WERI-Rb-1 (cell line): Measurements from ENCODE around the gene CFAP73.

Source experiments
- DNase-seq: peaks from one replicate; pipeline ENCODE4 v3.0.0-alpha.2; 2020
- H3K27ac ChIP-seq: fragments of 250-450 bp; sonication (Bioruptor Pico); 2 replicates; pipeline ENCODE4 v1.5.1; 2020; ENCODE audit warnings: mild to moderate bottlenecking, moderate library complexity
- H3K27me3 ChIP-seq: fragments of 250-450 bp; sonication (Bioruptor Pico); 2 replicates; pipeline ENCODE4 v1.5.1; 2021; ENCODE audit warnings: mild to moderate bottlenecking, low read depth, moderate library complexity; ENCODE audit not compliant: insufficient read depth, severe bottlenecking
- H3K36me3 ChIP-seq: fragments of 250-450 bp; sonication (Bioruptor Pico); 2 replicates; pipeline ENCODE4 v1.5.1; 2020; ENCODE audit warnings: mild to moderate bottlenecking, moderate library complexity
- H3K4me3 ChIP-seq: 2 replicates; pipeline ENCODE4 v1.5.1; 2011; ENCODE audit warnings: low read depth, mild to moderate bottlenecking, control low read depth, low read length
- H3K9me3 ChIP-seq: fragments of 250-450 bp; sonication (Bioruptor Pico); 2 replicates; pipeline ENCODE4 v1.5.1; 2021; ENCODE audit warnings: mild to moderate bottlenecking, moderate library complexity; ENCODE audit not compliant: severe bottlenecking
- TF ChIP-seq, protein P1 (sequence below): IDR thresholded peaks from 2 replicates; pipeline ENCODE4 v1.5.1; 2011; ENCODE audit warnings: low read depth, mild to moderate bottlenecking, control low read depth, inconsistent platforms, low read length

The CFAP73 gene

DNA sequence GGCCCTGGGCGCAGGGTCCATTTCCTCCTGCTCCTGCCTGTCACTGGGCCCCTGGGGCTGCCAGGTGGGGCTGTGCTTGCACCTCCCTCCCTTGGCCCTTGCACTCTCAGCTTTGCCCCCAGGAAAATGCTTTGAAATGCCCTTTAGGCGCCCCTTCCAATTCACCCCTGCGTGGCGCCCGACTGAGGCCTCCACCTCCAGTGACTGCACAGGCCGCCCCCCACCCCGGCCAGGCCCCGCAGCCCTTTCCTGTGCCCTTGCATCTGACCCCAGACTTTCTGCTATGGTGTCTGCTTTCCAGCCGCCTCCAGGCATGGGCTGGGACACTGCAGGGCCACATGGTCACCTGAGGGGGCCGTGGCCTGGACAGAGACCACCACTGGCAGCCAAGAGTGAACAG is 18.3 kb downstream of the CFAP73 start:
- TF ChIP-seq, protein P1, sequence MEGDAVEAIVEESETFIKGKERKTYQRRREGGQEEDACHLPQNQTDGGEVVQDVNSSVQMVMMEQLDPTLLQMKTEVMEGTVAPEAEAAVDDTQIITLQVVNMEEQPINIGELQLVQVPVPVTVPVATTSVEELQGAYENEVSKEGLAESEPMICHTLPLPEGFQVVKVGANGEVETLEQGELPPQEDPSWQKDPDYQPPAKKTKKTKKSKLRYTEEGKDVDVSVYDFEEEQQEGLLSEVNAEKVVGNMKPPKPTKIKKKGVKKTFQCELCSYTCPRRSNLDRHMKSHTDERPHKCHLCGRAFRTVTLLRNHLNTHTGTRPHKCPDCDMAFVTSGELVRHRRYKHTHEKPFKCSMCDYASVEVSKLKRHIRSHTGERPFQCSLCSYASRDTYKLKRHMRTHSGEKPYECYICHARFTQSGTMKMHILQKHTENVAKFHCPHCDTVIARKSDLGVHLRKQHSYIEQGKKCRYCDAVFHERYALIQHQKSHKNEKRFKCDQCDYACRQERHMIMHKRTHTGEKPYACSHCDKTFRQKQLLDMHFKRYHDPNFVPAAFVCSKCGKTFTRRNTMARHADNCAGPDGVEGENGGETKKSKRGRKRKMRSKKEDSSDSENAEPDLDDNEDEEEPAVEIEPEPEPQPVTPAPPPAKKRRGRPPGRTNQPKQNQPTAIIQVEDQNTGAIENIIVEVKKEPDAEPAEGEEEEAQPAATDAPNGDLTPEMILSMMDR: no peak
- H3K36me3 ChIP-seq: peaks cover 91% of the 10 kb centered on the region
- no peak overlapping the region for H3K27ac ChIP-seq

DNA sequence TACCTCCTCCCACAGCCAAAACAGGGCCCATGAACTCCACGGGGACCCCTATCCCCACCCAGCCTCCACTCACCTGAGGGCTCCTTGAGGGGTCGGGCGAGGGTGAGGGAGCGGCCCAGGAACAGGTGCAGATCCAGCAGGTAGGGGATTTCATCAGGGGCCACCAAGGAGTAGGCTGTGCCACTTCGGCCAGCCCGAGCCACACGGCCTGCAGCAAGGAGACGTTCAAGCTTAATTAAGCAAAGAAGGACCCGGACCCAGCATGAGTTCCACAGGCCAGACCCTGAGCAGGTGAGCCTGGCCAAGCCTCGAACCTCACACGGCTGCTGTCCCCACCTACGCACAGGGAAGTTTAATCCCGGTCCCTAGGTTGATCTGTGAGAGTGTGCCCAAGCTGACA is 20.2 kb downstream of the CFAP73 start:
- Histone ChIP-seq H3K27ac (no peak overlapping the region), H3K4me3 (no peak overlapping the region), H3K9me3 (no peaks in the 10 kb centered on the region), H3K27me3 (no peaks in the 10 kb centered on the region), H3K36me3 (peaks cover 93% of the 10 kb centered on the region)
- TF ChIP-seq, protein P1: no peak
- no peak for DNase-seq

More for the DNA sequence above, 18.3 kb downstream of the CFAP73 start:
- no peaks in the 10 kb centered on the region for H3K27me3 ChIP-seq
- DNase-seq: no peak
- no peaks in the 10 kb centered on the region for H3K9me3 ChIP-seq
- no peak overlapping the region for H3K4me3 ChIP-seq

DNA sequence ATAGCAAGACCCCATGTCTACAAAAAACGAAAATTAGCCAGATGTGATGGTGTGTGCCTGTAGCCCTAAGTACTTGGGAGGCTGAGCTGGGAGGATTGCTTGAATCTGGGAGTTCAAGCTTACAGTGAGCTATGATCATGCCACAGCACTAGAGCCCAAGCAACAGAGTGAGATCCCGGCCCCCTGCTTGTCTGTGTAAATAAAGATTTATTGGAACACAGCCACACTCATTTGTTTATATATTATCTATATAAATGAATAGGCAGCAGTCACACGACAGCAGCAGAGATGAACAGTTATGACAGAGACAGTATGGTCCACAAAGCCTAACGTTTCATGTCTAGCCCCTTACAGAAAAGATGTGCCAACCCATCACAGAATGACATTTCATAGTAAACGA is 20.9 kb downstream of the CFAP73 start:
- DNase-seq: no peak
- Histone ChIP-seq H3K27me3 (no peaks in the 10 kb centered on the region), H3K27ac (no peak overlapping the region), H3K36me3 (peaks cover 91% of the 10 kb centered on the region), H3K9me3 (no peaks in the 10 kb centered on the region), H3K4me3 (no peak overlapping the region)
- TF ChIP-seq, protein P1: no peak

GRCh38 chr12:113170926-113171325 is 21.4 kb downstream of the CFAP73 start:
- H3K4me3 ChIP-seq: no peak overlapping the region
- H3K27ac ChIP-seq: no peak overlapping the region
- H3K9me3 ChIP-seq: no peaks in the 10 kb centered on the region
- peaks cover 86% of the 10 kb centered on the region for H3K36me3 ChIP-seq
- no peak for DNase-seq
- TF ChIP-seq, protein P1: no peak
- H3K27me3 ChIP-seq: no peaks in the 10 kb centered on the region

DNA sequence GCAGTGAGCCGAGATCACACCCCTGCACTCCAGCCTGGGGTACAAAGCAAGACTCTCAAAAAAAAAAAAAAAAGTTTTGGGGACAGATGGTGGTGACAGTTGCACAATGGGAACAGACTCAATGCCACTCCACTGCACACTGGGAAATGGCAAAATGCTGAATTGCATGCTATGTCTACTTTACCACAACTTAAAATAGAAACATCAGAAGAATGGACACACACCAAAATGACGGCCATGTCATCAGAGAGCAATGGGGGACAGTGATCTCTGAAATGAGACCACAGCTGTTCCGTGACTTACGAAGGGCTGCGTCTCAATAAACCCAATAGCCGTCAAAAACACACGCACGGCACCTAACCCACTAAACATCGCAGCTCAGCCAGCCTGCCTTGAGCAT is 22.0 kb downstream of the CFAP73 start:
- H3K36me3 ChIP-seq: peaks cover 88% of the 10 kb centered on the region
- H3K27ac ChIP-seq: no peak overlapping the region

DNA sequence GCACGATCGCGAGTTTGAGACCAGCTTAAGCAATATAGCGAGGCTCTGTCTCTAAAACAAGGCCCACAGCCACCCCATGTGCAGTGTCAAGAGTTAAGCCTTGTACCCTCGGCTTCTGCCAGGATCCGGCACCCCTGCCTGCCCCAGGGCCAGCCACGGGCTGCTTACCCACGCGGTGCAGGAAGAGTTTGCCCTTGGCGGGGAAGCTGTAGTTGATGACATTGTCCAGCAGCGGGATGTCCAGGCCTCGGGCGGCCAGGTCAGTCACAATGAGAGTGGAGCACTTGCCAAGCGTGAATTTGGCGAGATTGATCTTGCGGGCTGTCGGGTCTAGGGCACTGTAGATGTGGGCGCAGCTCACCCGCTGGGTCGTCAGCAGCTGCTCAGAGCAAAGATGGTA is 22.7 kb downstream of the CFAP73 start:
- no peak overlapping the region for H3K27ac ChIP-seq

More for the DNA sequence above, 22.0 kb downstream of the CFAP73 start:
- no peak for DNase-seq
- H3K27me3 ChIP-seq: no peaks in the 10 kb centered on the region
- H3K9me3 ChIP-seq: no peaks in the 10 kb centered on the region
- TF ChIP-seq, protein P1: no peak
- no peak overlapping the region for H3K4me3 ChIP-seq

More for the DNA sequence above, 22.7 kb downstream of the CFAP73 start:
- no peaks in the 10 kb centered on the region for H3K27me3 ChIP-seq
- H3K4me3 ChIP-seq: no peak overlapping the region
- H3K36me3 ChIP-seq: peaks cover 89% of the 10 kb centered on the region
- TF ChIP-seq, protein P1: no peak
- H3K9me3 ChIP-seq: no peaks in the 10 kb centered on the region
- no peak for DNase-seq
